WI38 (cell line): Measurements from ENCODE around the gene ANKMY1.
"Not testable (repeated sequence)": the region's sequence is repeated elsewhere in the genome, so short reads cannot be mapped to it uniquely, and the experiment has no call there.

Source experiments
- H3K4me3 ChIP-seq: 2 replicates; pipeline ENCODE4 v1.5.1; 2011; ENCODE audit warnings: low read depth, mild to moderate bottlenecking, control low read depth, low read length
- TF ChIP-seq, protein P1 (sequence below): IDR thresholded peaks from 2 replicates; pipeline ENCODE4 v1.5.1; 2012; ENCODE audit warnings: low read depth, mild to moderate bottlenecking, control low read depth, low read length

ANKMY1 gene

DNA sequence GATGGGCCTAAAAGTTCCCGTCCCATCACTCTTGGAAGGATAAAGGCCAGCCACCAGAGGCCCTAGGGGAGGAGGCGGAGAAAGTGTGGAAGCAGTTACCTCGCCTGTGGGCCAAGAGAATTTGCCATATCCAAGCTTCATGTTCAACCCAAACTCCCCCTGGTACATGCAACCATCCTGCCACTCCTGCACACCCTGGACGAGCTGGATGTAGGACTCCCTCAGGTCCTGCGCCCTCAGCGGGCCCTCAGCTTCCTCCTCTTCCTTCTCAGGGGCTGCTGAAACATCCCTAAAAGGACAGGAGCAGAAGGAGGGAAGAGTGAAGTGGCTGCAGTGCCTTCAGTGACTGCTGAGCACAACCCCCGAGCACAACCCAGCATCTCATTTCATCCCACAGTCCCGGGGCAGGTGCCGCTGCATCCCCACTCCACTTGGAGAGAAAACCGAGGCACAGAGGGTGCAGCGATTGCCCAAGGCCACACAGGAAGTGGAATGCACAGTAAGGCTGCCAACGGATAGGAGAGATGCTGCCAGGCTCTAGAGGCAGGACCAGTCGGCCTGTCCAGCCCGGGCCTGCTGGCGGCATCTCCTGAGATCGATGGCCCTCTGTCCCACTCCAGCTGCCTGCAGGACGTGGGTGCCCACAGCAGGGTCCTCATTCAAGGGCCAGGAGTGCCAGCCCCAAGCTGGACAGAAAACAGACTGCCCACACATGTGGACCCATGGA, 2.9 kb downstream of the ANKMY1 start:
- TF ChIP-seq, protein P1, sequence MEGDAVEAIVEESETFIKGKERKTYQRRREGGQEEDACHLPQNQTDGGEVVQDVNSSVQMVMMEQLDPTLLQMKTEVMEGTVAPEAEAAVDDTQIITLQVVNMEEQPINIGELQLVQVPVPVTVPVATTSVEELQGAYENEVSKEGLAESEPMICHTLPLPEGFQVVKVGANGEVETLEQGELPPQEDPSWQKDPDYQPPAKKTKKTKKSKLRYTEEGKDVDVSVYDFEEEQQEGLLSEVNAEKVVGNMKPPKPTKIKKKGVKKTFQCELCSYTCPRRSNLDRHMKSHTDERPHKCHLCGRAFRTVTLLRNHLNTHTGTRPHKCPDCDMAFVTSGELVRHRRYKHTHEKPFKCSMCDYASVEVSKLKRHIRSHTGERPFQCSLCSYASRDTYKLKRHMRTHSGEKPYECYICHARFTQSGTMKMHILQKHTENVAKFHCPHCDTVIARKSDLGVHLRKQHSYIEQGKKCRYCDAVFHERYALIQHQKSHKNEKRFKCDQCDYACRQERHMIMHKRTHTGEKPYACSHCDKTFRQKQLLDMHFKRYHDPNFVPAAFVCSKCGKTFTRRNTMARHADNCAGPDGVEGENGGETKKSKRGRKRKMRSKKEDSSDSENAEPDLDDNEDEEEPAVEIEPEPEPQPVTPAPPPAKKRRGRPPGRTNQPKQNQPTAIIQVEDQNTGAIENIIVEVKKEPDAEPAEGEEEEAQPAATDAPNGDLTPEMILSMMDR, result no peak
- H3K4me3 ChIP-seq, result no peak overlapping the region

DNA sequence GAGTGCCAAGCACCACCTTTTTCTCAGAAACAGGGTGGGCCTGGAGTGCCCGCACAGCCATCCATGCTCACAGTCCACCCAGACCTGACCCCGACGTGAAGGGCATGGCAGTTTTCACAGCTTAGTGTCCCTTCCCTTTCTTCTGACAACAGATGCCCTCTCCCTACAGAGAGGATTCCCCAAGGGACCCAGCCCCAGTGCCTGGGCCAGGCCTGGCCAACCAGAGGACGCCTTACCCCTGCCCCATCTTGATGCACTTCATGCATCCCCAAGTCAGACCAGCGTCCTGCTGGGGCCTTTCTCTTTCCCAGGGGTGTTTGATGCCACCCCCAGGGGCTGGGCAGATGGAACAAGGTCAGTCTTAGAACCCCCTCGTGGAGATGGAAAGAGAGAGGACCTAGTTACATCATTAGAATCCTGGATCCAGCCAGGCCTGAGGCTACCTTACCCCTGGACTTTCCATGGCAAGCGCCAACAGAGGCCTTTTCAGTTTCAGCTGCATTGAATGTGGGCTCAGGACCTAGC, 3.8 kb downstream of the ANKMY1 start:
- TF ChIP-seq, protein P1, result no peak
- H3K4me3 ChIP-seq, result no peak overlapping the region

DNA sequence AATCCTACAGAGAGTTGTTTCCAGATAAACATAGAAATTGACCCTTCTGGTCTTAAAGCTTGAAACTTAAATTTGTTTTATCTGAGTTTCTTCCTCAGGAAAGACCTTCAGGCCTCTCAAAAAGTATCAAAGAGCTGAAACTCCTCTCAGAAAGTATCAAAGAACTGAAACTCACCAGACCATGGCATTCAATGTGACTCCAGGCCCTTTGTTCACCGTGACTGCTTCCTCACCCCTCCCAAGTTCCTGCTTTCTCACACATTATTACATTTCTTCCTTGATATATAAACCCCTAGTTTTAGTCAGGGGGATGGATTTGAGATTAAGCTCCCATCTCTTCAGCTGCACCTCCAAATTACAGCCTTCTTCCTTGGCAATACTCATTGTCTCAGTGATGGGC, 6.0 kb downstream of the ANKMY1 start:
- no peak overlapping the region for H3K4me3 ChIP-seq
- TF ChIP-seq, protein P1, result no peak

DNA sequence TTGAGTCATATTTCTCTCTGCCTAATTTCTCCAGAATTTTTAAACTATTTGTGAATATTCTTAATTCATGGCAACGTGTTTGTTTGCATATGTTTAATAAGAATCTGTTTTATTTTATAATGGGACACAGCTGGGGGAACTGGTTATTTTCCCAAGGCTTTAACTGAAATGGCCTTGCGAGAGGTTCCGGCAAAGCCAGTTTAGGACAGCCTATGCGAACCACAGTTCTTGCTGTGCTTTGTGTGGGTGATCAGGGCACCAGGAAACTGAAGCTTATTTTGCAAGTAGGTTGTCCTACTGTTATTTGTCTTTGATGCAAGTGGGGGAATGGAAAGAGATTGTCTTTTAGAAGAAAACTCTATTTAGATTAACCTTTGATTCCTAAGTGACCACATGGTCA, 6.5 kb downstream of the ANKMY1 start:
- no peak overlapping the region for H3K4me3 ChIP-seq
- TF ChIP-seq, protein P1, result no peak

DNA sequence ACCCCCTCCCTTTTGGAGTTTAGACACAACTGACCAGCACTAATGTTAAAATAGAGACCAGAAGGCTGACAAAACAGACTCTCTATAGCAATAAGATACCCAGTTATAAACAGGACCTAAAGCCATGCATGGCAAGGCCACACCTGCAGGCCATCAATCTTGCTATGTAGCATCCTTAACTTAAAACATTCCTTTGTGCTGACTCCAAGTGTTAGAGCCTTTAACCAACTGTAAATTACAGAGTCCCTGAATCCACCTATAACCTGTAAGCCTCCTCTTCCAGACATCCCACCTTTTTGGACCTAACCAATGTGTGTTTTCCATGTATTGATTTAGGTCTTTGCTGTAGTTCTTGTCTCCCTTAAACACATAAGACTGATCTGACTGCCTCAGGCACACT, 17.9 kb downstream of the ANKMY1 start:
- TF ChIP-seq, protein P1, result no peak
- H3K4me3 ChIP-seq, result no peak overlapping the region

DNA sequence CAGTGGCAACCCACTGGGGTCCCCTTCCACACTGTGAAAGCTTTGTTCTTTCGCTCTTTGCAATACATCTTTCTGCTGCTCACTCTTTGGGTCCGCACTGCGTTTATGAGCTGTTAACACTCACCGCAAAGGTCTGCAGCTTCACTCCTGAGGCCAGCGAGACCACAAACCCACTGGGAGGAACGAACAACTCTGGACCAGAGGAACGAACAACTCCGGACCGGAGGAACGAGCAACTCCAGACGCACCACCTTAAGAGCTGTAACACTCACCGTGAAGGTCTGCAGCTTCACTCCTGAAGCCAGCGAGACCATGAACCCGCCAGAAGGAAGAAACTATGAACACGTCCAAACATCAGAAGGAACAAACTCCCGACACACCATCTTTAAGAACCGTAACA, 18.7 kb downstream of the ANKMY1 start:
- H3K4me3 ChIP-seq, result not testable (repeated sequence)

DNA sequence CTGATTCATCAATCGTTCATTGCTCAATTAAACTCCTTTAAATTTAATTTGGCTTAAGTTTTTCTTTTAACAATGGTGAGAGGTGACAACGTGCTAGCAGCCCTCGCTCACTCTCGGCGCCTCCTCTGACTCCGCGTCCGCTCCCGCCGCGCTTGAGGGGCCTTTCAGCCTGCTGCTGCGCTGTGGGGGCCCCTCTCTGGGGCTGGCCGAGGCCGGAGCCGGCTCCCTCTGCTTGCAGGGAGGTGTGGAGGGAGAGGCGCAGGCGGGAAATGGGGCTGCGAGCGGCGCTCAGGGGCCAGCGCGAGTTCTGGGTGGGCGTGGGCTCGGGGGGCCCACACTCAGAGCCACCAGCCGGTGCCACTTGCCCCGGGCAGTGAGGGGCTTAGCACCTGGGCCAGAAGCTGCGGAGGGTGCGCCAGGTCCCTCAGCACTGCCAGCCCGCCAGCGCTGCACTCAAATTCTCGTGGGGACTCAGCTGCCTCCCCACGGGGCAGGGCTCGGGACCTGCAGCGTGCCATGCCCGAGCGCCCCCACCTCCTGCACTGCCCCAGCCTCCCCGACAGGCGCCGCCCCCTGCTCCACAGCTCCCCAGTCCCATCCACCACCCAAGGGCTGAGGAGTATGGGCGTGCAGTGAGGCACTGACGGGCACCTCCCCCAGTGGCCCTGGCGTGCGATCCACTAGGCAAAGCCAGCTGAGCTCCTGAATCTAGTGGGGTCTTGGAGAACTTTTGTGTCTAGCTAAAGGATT, 19.6 kb downstream of the ANKMY1 start:
- no peak overlapping the region for H3K4me3 ChIP-seq
- TF ChIP-seq, protein P1, result no peak
